GM10266 (cell line): ENCODE data around the gene VPS54.

Experiments used
- DNase-seq: peaks from one replicate; pipeline ENCODE4 v3.0.0; 2012; ENCODE audit errors: extremely low spot score
- CTCF ChIP-seq: IDR thresholded peaks from 2 replicates; pipeline ENCODE4 v1.5.1; 2012; ENCODE audit warnings: mild to moderate bottlenecking, low read depth; ENCODE audit not compliant: control insufficient read depth, insufficient read depth; ENCODE audit errors: missing control alignments

Gene VPS54

GRCh38 chr2:64019083-64019974 lies at the start of gene VPS54:
TSS of gene VPS54 (minus strand) at chr2:64019428. CDS start at chr2:63983999, 35,429 bp downstream.
- DNase-seq, result peak; percentile 81
- no peak for TF ChIP-seq CTCF

- no peak for DNase-seq
- TF ChIP-seq CTCF, result no peak
Observed at GRCh38 chr2:64067326-64067725, 48.1 kb upstream of the VPS54 start.

- TF ChIP-seq CTCF, result no peak
- no peak for DNase-seq
Observed at GRCh38 chr2:64065516-64065915, 46.3 kb upstream of the VPS54 start.

GRCh38 chr2:64063924-64064331 lies 44.7 kb upstream of the VPS54 start:
- no peak for DNase-seq
- no peak for TF ChIP-seq CTCF

- DNase-seq, result no peak
- TF ChIP-seq CTCF, result no peak
Observed at GRCh38 chr2:64063454-64063853, 44.2 kb upstream of the VPS54 start.

GRCh38 chr2:64062840-64063239 lies 43.6 kb upstream of the VPS54 start:
- no peak for TF ChIP-seq CTCF
- no peak for DNase-seq

GRCh38 chr2:64059270-64059669 lies 40.0 kb upstream of the VPS54 start:
- TF ChIP-seq CTCF, result no peak
- no peak for DNase-seq
